GM12875 (cell line): ENCODE results near the gene GNAI1.

ENCODE experiments used
- H3K4me3 ChIP-seq: one replicate; pipeline ENCODE4 v1.5.1; 2011; ENCODE audit warnings: low read depth, low read length, control low read depth
- CTCF ChIP-seq: IDR thresholded peaks from 2 replicates; pipeline ENCODE4 v1.5.1; 2011; ENCODE audit warnings: low read depth, mild to moderate bottlenecking, control low read depth, inconsistent platforms, low read length, moderate library complexity, borderline replicate concordance; ENCODE audit not compliant: insufficient read depth

GNAI1 gene

GRCh38 chr7:80114159-80114558 lies 20.5 kb upstream of the GNAI1 start:
- H3K4me3 ChIP-seq, result no peak overlapping the region
- TF ChIP-seq CTCF, result no peak

GRCh38 chr7:80124526-80125264 lies 9.9 kb upstream of the GNAI1 start:
- no peak overlapping the region for H3K4me3 ChIP-seq
- TF ChIP-seq CTCF, result no peak

GRCh38 chr7:80127412-80128160 lies 7.0 kb upstream of the GNAI1 start:
- no peak overlapping the region for H3K4me3 ChIP-seq

GRCh38 chr7:80128918-80129317 lies 5.7 kb upstream of the GNAI1 start:
- no peak for TF ChIP-seq CTCF

More at GRCh38 chr7:80127412-80128160, 7.0 kb upstream of the GNAI1 start:
- no peak for TF ChIP-seq CTCF

GRCh38 chr7:80129785-80130184 lies 4.8 kb upstream of the GNAI1 start:
- no peak for TF ChIP-seq CTCF
- no peak overlapping the region for H3K4me3 ChIP-seq

More at GRCh38 chr7:80128918-80129317, 5.7 kb upstream of the GNAI1 start:
- H3K4me3 ChIP-seq, result no peak overlapping the region

GRCh38 chr7:80131675-80132435 lies 2.8 kb upstream of the GNAI1 start:
- no peak for TF ChIP-seq CTCF
- no peak overlapping the region for H3K4me3 ChIP-seq
